Measurements from ENCODE around the gene COL4A2. TPM values are rescaled to one million over a fixed set of nuclear protein-coding genes. Genes with fewer than 3 reads are reported as not detected.

COL4A2 gene
- total RNA-seq, 1 donor from 2014 or later: 1,414 TPM

- no peak overlapping the region for H2AFZ ChIP-seq (ENCODE audit: low read depth, low read length)
- H3K9ac ChIP-seq (ENCODE audit: low read length): no peak overlapping the region
- H3K9me3 Mint-ChIP-seq (ENCODE audit: unreplicated experiment): no peaks in the 10 kb centered on the region
- no peak overlapping the region for H3K4me3 Mint-ChIP-seq (ENCODE audit: unreplicated experiment)
- FAIRE-seq (no peak), DNase-seq (ENCODE audit: low read depth) (no peak)
- peaks cover 69% of the 10 kb centered on the region for H3K36me3 ChIP-seq (ENCODE audit: insufficient read depth, low read length)
- H3K27me3 Mint-ChIP-seq (ENCODE audit: low read depth, unreplicated experiment): no peaks in the 10 kb centered on the region
- peaks cover 52% of the 10 kb centered on the region for H3K36me3 Mint-ChIP-seq (ENCODE audit: low read depth, unreplicated experiment)
- H3K27ac ChIP-seq (ENCODE audit: low read depth, low read length): no peak overlapping the region
- no peaks in the 10 kb centered on the region for H3K79me2 ChIP-seq (ENCODE audit: insufficient read depth, low read length)
- no peak overlapping the region for H3K4me3 ChIP-seq (ENCODE audit: insufficient read depth, low read depth, low read length)
- peaks cover 6% of the 10 kb centered on the region for H3K4me1 ChIP-seq (ENCODE audit: insufficient read depth, low read length)
- H3K27me3 ChIP-seq (ENCODE audit: insufficient read depth, low read length): no peaks in the 10 kb centered on the region
- peaks cover 9% of the 10 kb centered on the region for H3K4me1 Mint-ChIP-seq (ENCODE audit: low read depth, unreplicated experiment)
- TF ChIP-seq CTCF (IDR thresholded peaks at IDR 0.05; ENCODE audit: insufficient read depth, low read depth, low read length): no peak
- TF ChIP-seq EZH2 (IDR thresholded peaks at IDR 0.05; ENCODE audit: insufficient read depth, low read length): no peak
- H4K20me1 ChIP-seq (ENCODE audit: insufficient read depth, low read length): peaks cover 66% of the 10 kb centered on the region
- no peak overlapping the region for H3K27ac Mint-ChIP-seq (ENCODE audit: unreplicated experiment)
- H3K9me3 ChIP-seq (ENCODE audit: insufficient read depth, low read depth, low read length): no peaks in the 10 kb centered on the region
- H3K4me2 ChIP-seq (ENCODE audit: low read length): no peak overlapping the region
These were observed 162.5 kb downstream of the COL4A2 start for GRCh38 chr13:110469597-110469996.

- Mint-ChIP-seq H3K27ac (ENCODE audit: unreplicated experiment) (peak overlapping the region; percentile 34), H3K4me1 (ENCODE audit: low read depth, unreplicated experiment) (peaks cover 9% of the 10 kb centered on the region), H3K27me3 (ENCODE audit: low read depth, unreplicated experiment) (no peaks in the 10 kb centered on the region), H3K36me3 (ENCODE audit: low read depth, unreplicated experiment) (peaks cover 57% of the 10 kb centered on the region), H3K9me3 (ENCODE audit: unreplicated experiment) (no peaks in the 10 kb centered on the region), H3K4me3 (ENCODE audit: unreplicated experiment) (no peak overlapping the region)
- TF ChIP-seq CTCF (IDR thresholded peaks at IDR 0.05; ENCODE audit: insufficient read depth, low read depth, low read length) (no peak), EZH2 (IDR thresholded peaks at IDR 0.05; ENCODE audit: insufficient read depth, low read length) (no peak)
- Histone ChIP-seq H3K4me2 (ENCODE audit: low read length) (no peak overlapping the region), H3K9ac (ENCODE audit: low read length) (no peak overlapping the region), H3K27me3 (ENCODE audit: insufficient read depth, low read length) (no peaks in the 10 kb centered on the region), H3K36me3 (ENCODE audit: insufficient read depth, low read length) (peaks cover 73% of the 10 kb centered on the region), H2AFZ (ENCODE audit: low read depth, low read length) (no peak overlapping the region), H3K9me3 (ENCODE audit: insufficient read depth, low read depth, low read length) (no peaks in the 10 kb centered on the region), H3K27ac (ENCODE audit: low read depth, low read length) (no peak overlapping the region), H3K79me2 (ENCODE audit: insufficient read depth, low read length) (no peaks in the 10 kb centered on the region), H4K20me1 (ENCODE audit: insufficient read depth, low read length) (peaks cover 68% of the 10 kb centered on the region), H3K4me3 (ENCODE audit: insufficient read depth, low read depth, low read length) (no peak overlapping the region), H3K4me1 (ENCODE audit: insufficient read depth, low read length) (peaks cover 6% of the 10 kb centered on the region)
- FAIRE-seq (no peak), DNase-seq (ENCODE audit: low read depth) (no peak)
These were observed 163.4 kb downstream of the COL4A2 start for GRCh38 chr13:110470272-110471009.

All from astrocyte (in vitro differentiated cells and primary cell).